ENCODE data around the gene BMPR1B.

BMPR1B gene

GRCh38 chr4:94892051-94892450 lies 134.3 kb downstream of the BMPR1B start:
- H3K36me3 Mint-ChIP-seq (ENCODE audit: low read depth), result no peaks in the 10 kb centered on the region

GRCh38 chr4:94895081-94895480 lies 137.3 kb downstream of the BMPR1B start:
- Mint-ChIP-seq H3K4me3 (no peak overlapping the region), H3K9me3 (no peaks in the 10 kb centered on the region), H3K27ac (no peak overlapping the region), H3K36me3 (ENCODE audit: low read depth) (no peaks in the 10 kb centered on the region), H3K4me1 (ENCODE audit: low read depth) (no peaks in the 10 kb centered on the region), H3K27me3 (no peaks in the 10 kb centered on the region)

More at GRCh38 chr4:94892051-94892450, 134.3 kb downstream of the BMPR1B start:
- Mint-ChIP-seq H3K4me3 (no peak overlapping the region), H3K27ac (no peak overlapping the region), H3K4me1 (ENCODE audit: low read depth) (no peaks in the 10 kb centered on the region), H3K27me3 (no peaks in the 10 kb centered on the region), H3K9me3 (no peaks in the 10 kb centered on the region)

- no peaks in the 10 kb centered on the region for H3K27me3 Mint-ChIP-seq
- H3K27ac Mint-ChIP-seq, result no peak overlapping the region
- H3K36me3 Mint-ChIP-seq (ENCODE audit: low read depth), result no peaks in the 10 kb centered on the region
- H3K9me3 Mint-ChIP-seq, result no peaks in the 10 kb centered on the region
- H3K4me1 Mint-ChIP-seq (ENCODE audit: low read depth), result no peaks in the 10 kb centered on the region
- H3K4me3 Mint-ChIP-seq, result no peak overlapping the region
Observed at GRCh38 chr4:94897023-94897422, 139.3 kb downstream of the BMPR1B start.

GRCh38 chr4:94905511-94905910 lies 147.8 kb downstream of the BMPR1B start:
- H3K4me3 Mint-ChIP-seq, result no peak overlapping the region
- H3K9me3 Mint-ChIP-seq, result no peaks in the 10 kb centered on the region
- H3K27ac Mint-ChIP-seq, result no peak overlapping the region
- no peaks in the 10 kb centered on the region for H3K36me3 Mint-ChIP-seq (ENCODE audit: low read depth)
- H3K4me1 Mint-ChIP-seq (ENCODE audit: low read depth), result no peaks in the 10 kb centered on the region
- no peaks in the 10 kb centered on the region for H3K27me3 Mint-ChIP-seq

GRCh38 chr4:94909645-94910044 lies 151.9 kb downstream of the BMPR1B start:
- no peak overlapping the region for H3K4me3 Mint-ChIP-seq
- H3K27ac Mint-ChIP-seq, result no peak overlapping the region
- H3K4me1 Mint-ChIP-seq (ENCODE audit: low read depth), result peaks cover 7% of the 10 kb centered on the region
- H3K9me3 Mint-ChIP-seq, result no peaks in the 10 kb centered on the region
- H3K36me3 Mint-ChIP-seq (ENCODE audit: low read depth), result no peaks in the 10 kb centered on the region
- no peaks in the 10 kb centered on the region for H3K27me3 Mint-ChIP-seq

- no peak overlapping the region for H3K27ac Mint-ChIP-seq
- H3K4me3 Mint-ChIP-seq, result no peak overlapping the region
- H3K27me3 Mint-ChIP-seq, result no peaks in the 10 kb centered on the region
- no peaks in the 10 kb centered on the region for H3K36me3 Mint-ChIP-seq (ENCODE audit: low read depth)
- H3K9me3 Mint-ChIP-seq, result peaks cover 6% of the 10 kb centered on the region
- peaks cover 7% of the 10 kb centered on the region for H3K4me1 Mint-ChIP-seq (ENCODE audit: low read depth)
Observed at GRCh38 chr4:94911106-94911505, 153.4 kb downstream of the BMPR1B start.

- Mint-ChIP-seq H3K27ac (no peak overlapping the region), H3K4me3 (no peak overlapping the region), H3K4me1 (ENCODE audit: low read depth) (peaks cover 7% of the 10 kb centered on the region), H3K36me3 (ENCODE audit: low read depth) (no peaks in the 10 kb centered on the region), H3K27me3 (no peaks in the 10 kb centered on the region), H3K9me3 (peaks cover 9% of the 10 kb centered on the region)
Observed at GRCh38 chr4:94912606-94913005, 154.9 kb downstream of the BMPR1B start.

- Mint-ChIP-seq H3K27me3 (no peaks in the 10 kb centered on the region), H3K36me3 (ENCODE audit: low read depth) (no peaks in the 10 kb centered on the region), H3K4me1 (ENCODE audit: low read depth) (peaks cover 7% of the 10 kb centered on the region), H3K27ac (no peak overlapping the region), H3K9me3 (peaks cover 9% of the 10 kb centered on the region), H3K4me3 (no peak overlapping the region)
Observed at GRCh38 chr4:94913316-94913715, 155.6 kb downstream of the BMPR1B start.

GRCh38 chr4:94917146-94917545 lies 159.4 kb downstream of the BMPR1B start:
- Mint-ChIP-seq H3K27me3 (no peaks in the 10 kb centered on the region), H3K27ac (no peak overlapping the region), H3K4me3 (no peak overlapping the region), H3K9me3 (peaks cover 9% of the 10 kb centered on the region), H3K36me3 (ENCODE audit: low read depth) (no peaks in the 10 kb centered on the region), H3K4me1 (ENCODE audit: low read depth) (peaks cover 7% of the 10 kb centered on the region)

- Mint-ChIP-seq H3K27me3 (no peaks in the 10 kb centered on the region), H3K4me1 (ENCODE audit: low read depth) (peaks cover 4% of the 10 kb centered on the region), H3K9me3 (peaks cover 9% of the 10 kb centered on the region), H3K36me3 (ENCODE audit: low read depth) (no peaks in the 10 kb centered on the region), H3K27ac (no peak overlapping the region), H3K4me3 (no peak overlapping the region)
Observed at GRCh38 chr4:94918543-94918942, 160.8 kb downstream of the BMPR1B start.

- Mint-ChIP-seq H3K27me3 (no peaks in the 10 kb centered on the region), H3K9me3 (peaks cover 9% of the 10 kb centered on the region), H3K4me3 (no peak overlapping the region), H3K27ac (no peak overlapping the region), H3K4me1 (ENCODE audit: low read depth) (no peaks in the 10 kb centered on the region), H3K36me3 (ENCODE audit: low read depth) (no peaks in the 10 kb centered on the region)
Observed at GRCh38 chr4:94920369-94920768, 162.6 kb downstream of the BMPR1B start.

GRCh38 chr4:94924566-94924965 lies 166.8 kb downstream of the BMPR1B start:
- no peak overlapping the region for H3K27ac Mint-ChIP-seq
- no peaks in the 10 kb centered on the region for H3K36me3 Mint-ChIP-seq (ENCODE audit: low read depth)
- H3K4me3 Mint-ChIP-seq, result no peak overlapping the region
- no peaks in the 10 kb centered on the region for H3K4me1 Mint-ChIP-seq (ENCODE audit: low read depth)
- H3K27me3 Mint-ChIP-seq, result no peaks in the 10 kb centered on the region
- H3K9me3 Mint-ChIP-seq, result no peaks in the 10 kb centered on the region

- no peaks in the 10 kb centered on the region for H3K27me3 Mint-ChIP-seq
- no peak overlapping the region for H3K27ac Mint-ChIP-seq
- no peaks in the 10 kb centered on the region for H3K36me3 Mint-ChIP-seq (ENCODE audit: low read depth)
- H3K4me1 Mint-ChIP-seq (ENCODE audit: low read depth), result no peaks in the 10 kb centered on the region
- no peak overlapping the region for H3K4me3 Mint-ChIP-seq
- no peaks in the 10 kb centered on the region for H3K9me3 Mint-ChIP-seq
Observed at GRCh38 chr4:94925764-94926347, 168.1 kb downstream of the BMPR1B start.

- no peaks in the 10 kb centered on the region for H3K27me3 Mint-ChIP-seq
- no peak overlapping the region for H3K4me3 Mint-ChIP-seq
- H3K4me1 Mint-ChIP-seq (ENCODE audit: low read depth), result no peaks in the 10 kb centered on the region
- H3K36me3 Mint-ChIP-seq (ENCODE audit: low read depth), result no peaks in the 10 kb centered on the region
- no peaks in the 10 kb centered on the region for H3K9me3 Mint-ChIP-seq
- no peak overlapping the region for H3K27ac Mint-ChIP-seq
Observed at GRCh38 chr4:94926936-94927335, 169.2 kb downstream of the BMPR1B start.

- H3K27ac Mint-ChIP-seq, result no peak overlapping the region
- no peaks in the 10 kb centered on the region for H3K4me1 Mint-ChIP-seq (ENCODE audit: low read depth)
- no peaks in the 10 kb centered on the region for H3K27me3 Mint-ChIP-seq
- no peaks in the 10 kb centered on the region for H3K9me3 Mint-ChIP-seq
- H3K4me3 Mint-ChIP-seq, result no peak overlapping the region
- no peaks in the 10 kb centered on the region for H3K36me3 Mint-ChIP-seq (ENCODE audit: low read depth)
Observed at GRCh38 chr4:94927696-94928095, 169.9 kb downstream of the BMPR1B start.

- Mint-ChIP-seq H3K4me1 (ENCODE audit: low read depth) (no peaks in the 10 kb centered on the region), H3K27me3 (no peaks in the 10 kb centered on the region), H3K9me3 (no peaks in the 10 kb centered on the region), H3K36me3 (ENCODE audit: low read depth) (no peaks in the 10 kb centered on the region), H3K27ac (no peak overlapping the region), H3K4me3 (no peak overlapping the region)
Observed at GRCh38 chr4:94929696-94930095, 171.9 kb downstream of the BMPR1B start.

Measured in stimulated activated naive CD8-positive, alpha-beta T cell treated with anti-CD3 and anti-CD28 coated beads, Interleukin-15, Interleukin-2, amounts not matched to agents 100 ng/mL and 50 ng/mL, for 24 hours (primary cell).